GM18858 (cell line): ENCODE measurements around the gene ARHGAP9.
"Not testable (repeated sequence)": the region's sequence is repeated elsewhere in the genome, so short reads cannot be mapped to it uniquely, and the experiment has no call there.

Experiments
- ATAC-seq: cut with Tn5 transposase; IDR thresholded peaks from one replicate; pipeline ENCODE4 v1.9.1; 2021; ENCODE audit not compliant: unreplicated experiment

ARHGAP9 gene

GRCh38 chr12:57441393-57441792 is 38.3 kb downstream of the ARHGAP9 start:
- not testable (repeated sequence) for ATAC-seq

- ATAC-seq = no peak
These were observed 39.9 kb downstream of the ARHGAP9 start for GRCh38 chr12:57439762-57440266.

- no peak for ATAC-seq
These were observed 41.3 kb downstream of the ARHGAP9 start for GRCh38 chr12:57438400-57438799.

- no peak for ATAC-seq
These were observed 44.4 kb downstream of the ARHGAP9 start for GRCh38 chr12:57435293-57435692.

GRCh38 chr12:57434517-57435223 is 45.0 kb downstream of the ARHGAP9 start, which contains the start of gene INHBC:
TSS of gene INHBC (plus strand) at chr12:57434784. CDS start at chr12:57434887, 103 bp downstream.
- ATAC-seq = no peak

- no peak for ATAC-seq
These were observed 46.3 kb downstream of the ARHGAP9 start for GRCh38 chr12:57433370-57433769.

GRCh38 chr12:57431654-57432188 is 47.9 kb downstream of the ARHGAP9 start:
- no peak for ATAC-seq

- peak; percentile 89 for ATAC-seq
These were observed 48.6 kb downstream of the ARHGAP9 start, which contains the start of gene R3HDM2 for GRCh38 chr12:57430931-57431566. TSS of gene R3HDM2 (minus strand) at chr12:57431043. CDS start at chr12:57310428, 120,615 bp downstream.

- ATAC-seq = peak; percentile 26
These were observed 49.3 kb downstream of the ARHGAP9 start for GRCh38 chr12:57430112-57430930.

GRCh38 chr12:57429473-57430111 is 50.1 kb downstream of the ARHGAP9 start:
- ATAC-seq = no peak

- ATAC-seq = no peak
These were observed 50.7 kb downstream of the ARHGAP9 start for GRCh38 chr12:57428965-57429364.

- ATAC-seq = not testable (repeated sequence)
These were observed 52.7 kb downstream of the ARHGAP9 start for GRCh38 chr12:57426948-57427347.
